Measurements from ENCODE around the gene MTIF3. TPM values are rescaled to one million over a fixed set of nuclear protein-coding genes. Genes with fewer than 3 reads are reported as not detected.

The MTIF3 gene
- total RNA-seq, 1 experiment from 2014 or later, result 20.7 TPM

DNA sequence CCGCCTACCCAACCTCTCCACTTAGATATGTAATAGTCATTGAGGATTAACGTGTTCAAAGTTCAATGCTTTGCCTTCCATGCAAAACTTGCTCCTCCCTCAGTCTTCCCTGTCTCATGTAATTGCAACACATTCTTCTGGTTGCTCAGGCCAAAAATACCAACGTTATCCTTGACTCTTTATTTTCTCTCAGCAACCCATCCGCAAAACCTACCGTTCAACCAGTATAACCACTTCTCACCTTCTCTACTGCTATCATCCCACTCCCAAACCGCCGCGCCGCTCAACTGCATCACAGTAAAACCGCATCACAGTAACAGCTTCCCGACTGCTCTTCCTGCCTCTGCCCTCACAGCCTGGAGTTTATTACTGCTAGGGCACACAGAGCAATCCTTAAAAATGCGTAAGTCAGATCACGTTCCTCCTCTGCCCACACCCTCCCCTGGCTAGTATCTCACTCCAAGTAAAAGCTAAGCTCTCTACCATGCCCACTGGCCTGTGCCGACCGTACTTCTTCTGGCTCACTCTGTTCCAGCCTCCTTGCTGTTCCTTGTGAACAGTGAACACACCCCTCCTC is 8.2 kb downstream of the MTIF3 start:
- CTCF ChIA-PET, result no interaction called here
- Histone ChIP-seq H3K36me3 (ENCODE audit: control insufficient read depth, insufficient read depth, low read length) (no peaks in the 10 kb centered on the region), H3K27ac (ENCODE audit: low read length) (no peak overlapping the region), H3K9me3 (ENCODE audit: control insufficient read depth, insufficient read depth, low read depth, low read length) (no peaks in the 10 kb centered on the region), H3K27me3 (ENCODE audit: control insufficient read depth, insufficient read depth, low read length) (no peaks in the 10 kb centered on the region), H3K4me1 (ENCODE audit: control insufficient read depth, insufficient read depth, low read length) (no peaks in the 10 kb centered on the region), H3K4me3 (ENCODE audit: low read depth in 2 of 2, low read length in 2 of 2) (no peak overlapping the region)
- intact Hi-C loops (cut with micrococcal nuclease; ENCODE audit: unreplicated experiment), result no loop called here
- no peak for TF ChIP-seq TCF7L2 (IDR thresholded peaks at IDR 0.05; ENCODE audit: low read depth, low read length)
- TF ChIP-seq POLR2AphosphoS5 (IDR thresholded peaks at IDR 0.05; ENCODE audit: low read depth, low read length), result no peak
- TF ChIP-seq, protein P1, sequence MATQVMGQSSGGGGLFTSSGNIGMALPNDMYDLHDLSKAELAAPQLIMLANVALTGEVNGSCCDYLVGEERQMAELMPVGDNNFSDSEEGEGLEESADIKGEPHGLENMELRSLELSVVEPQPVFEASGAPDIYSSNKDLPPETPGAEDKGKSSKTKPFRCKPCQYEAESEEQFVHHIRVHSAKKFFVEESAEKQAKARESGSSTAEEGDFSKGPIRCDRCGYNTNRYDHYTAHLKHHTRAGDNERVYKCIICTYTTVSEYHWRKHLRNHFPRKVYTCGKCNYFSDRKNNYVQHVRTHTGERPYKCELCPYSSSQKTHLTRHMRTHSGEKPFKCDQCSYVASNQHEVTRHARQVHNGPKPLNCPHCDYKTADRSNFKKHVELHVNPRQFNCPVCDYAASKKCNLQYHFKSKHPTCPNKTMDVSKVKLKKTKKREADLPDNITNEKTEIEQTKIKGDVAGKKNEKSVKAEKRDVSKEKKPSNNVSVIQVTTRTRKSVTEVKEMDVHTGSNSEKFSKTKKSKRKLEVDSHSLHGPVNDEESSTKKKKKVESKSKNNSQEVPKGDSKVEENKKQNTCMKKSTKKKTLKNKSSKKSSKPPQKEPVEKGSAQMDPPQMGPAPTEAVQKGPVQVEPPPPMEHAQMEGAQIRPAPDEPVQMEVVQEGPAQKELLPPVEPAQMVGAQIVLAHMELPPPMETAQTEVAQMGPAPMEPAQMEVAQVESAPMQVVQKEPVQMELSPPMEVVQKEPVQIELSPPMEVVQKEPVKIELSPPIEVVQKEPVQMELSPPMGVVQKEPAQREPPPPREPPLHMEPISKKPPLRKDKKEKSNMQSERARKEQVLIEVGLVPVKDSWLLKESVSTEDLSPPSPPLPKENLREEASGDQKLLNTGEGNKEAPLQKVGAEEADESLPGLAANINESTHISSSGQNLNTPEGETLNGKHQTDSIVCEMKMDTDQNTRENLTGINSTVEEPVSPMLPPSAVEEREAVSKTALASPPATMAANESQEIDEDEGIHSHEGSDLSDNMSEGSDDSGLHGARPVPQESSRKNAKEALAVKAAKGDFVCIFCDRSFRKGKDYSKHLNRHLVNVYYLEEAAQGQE (IDR thresholded peaks at IDR 0.05; ENCODE audit: insufficient read depth in 1 of 2, low read depth in 2 of 2, low read length in 1 of 2), result no peak
- TF ChIP-seq SIN3A (IDR thresholded peaks at IDR 0.05; ENCODE audit: borderline replicate concordance, insufficient read depth, low read depth, low read length), result no peak
- TF ChIP-seq, protein P2, sequence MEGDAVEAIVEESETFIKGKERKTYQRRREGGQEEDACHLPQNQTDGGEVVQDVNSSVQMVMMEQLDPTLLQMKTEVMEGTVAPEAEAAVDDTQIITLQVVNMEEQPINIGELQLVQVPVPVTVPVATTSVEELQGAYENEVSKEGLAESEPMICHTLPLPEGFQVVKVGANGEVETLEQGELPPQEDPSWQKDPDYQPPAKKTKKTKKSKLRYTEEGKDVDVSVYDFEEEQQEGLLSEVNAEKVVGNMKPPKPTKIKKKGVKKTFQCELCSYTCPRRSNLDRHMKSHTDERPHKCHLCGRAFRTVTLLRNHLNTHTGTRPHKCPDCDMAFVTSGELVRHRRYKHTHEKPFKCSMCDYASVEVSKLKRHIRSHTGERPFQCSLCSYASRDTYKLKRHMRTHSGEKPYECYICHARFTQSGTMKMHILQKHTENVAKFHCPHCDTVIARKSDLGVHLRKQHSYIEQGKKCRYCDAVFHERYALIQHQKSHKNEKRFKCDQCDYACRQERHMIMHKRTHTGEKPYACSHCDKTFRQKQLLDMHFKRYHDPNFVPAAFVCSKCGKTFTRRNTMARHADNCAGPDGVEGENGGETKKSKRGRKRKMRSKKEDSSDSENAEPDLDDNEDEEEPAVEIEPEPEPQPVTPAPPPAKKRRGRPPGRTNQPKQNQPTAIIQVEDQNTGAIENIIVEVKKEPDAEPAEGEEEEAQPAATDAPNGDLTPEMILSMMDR (IDR thresholded peaks at IDR 0.05), result no peak
- no peak for DNase-seq (ENCODE audit: low read depth, low spot score)
- POLR2A ChIA-PET, result no interaction called here
- in situ Hi-C loops (cut with HindIII; ENCODE audit: low pct_unique_long_range_greater_than_20kb, low sequenced_read_pairs), result no loop called here
- no TSS peak for BruUV-seq (replicated peaks)
- ATAC-seq, result no peak

DNA sequence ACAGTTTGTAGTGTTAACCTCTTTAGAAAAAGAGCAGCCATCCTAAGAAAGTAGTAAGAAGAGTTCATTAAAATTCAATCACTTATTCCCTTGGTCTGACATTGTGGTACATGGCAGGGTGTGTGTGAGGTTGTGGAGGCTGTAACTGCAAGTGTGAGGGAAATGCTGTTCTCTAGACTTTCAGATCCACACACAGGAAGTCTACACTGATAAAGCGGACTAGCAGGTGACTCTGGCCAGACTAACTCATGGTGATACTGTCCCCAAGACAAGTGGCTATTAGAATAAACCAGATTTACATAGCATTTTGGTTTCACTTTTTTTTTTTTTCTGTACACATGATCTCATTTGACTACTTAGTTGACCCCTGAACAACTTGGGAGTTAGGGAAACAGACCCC is 10.0 kb downstream of the MTIF3 start:
- H3K27me3 ChIP-seq (ENCODE audit: control insufficient read depth, insufficient read depth, low read length), result no peaks in the 10 kb centered on the region
- in situ Hi-C loops (cut with HindIII; ENCODE audit: low pct_unique_long_range_greater_than_20kb, low sequenced_read_pairs) (no loop called here), intact Hi-C loops (cut with micrococcal nuclease; ENCODE audit: unreplicated experiment) (no loop called here)
- ChIA-PET CTCF (no interaction called here), POLR2A (no interaction called here)
- TF ChIP-seq, protein P1 (IDR thresholded peaks at IDR 0.05; ENCODE audit: insufficient read depth in 1 of 2, low read depth in 2 of 2, low read length in 1 of 2), result no peak
- TF ChIP-seq POLR2AphosphoS5 (IDR thresholded peaks at IDR 0.05; ENCODE audit: low read depth, low read length), result no peak
- TF ChIP-seq TCF7L2 (IDR thresholded peaks at IDR 0.05; ENCODE audit: low read depth, low read length), result no peak
- TF ChIP-seq SIN3A (IDR thresholded peaks at IDR 0.05; ENCODE audit: borderline replicate concordance, insufficient read depth, low read depth, low read length), result no peak
- no peak overlapping the region for H3K4me3 ChIP-seq (ENCODE audit: low read depth in 2 of 2, low read length in 2 of 2)
- BruUV-seq (replicated peaks), result no TSS peak
- no peaks in the 10 kb centered on the region for H3K9me3 ChIP-seq (ENCODE audit: control insufficient read depth, insufficient read depth, low read depth, low read length)
- H3K36me3 ChIP-seq (ENCODE audit: control insufficient read depth, insufficient read depth, low read length), result peaks cover 2% of the 10 kb centered on the region; the same call in 1 of the 2 replicates
- no peaks in the 10 kb centered on the region for H3K4me1 ChIP-seq (ENCODE audit: control insufficient read depth, insufficient read depth, low read length)
- DNase-seq (ENCODE audit: low read depth, low spot score) (no peak), ATAC-seq (no peak)
- no peak overlapping the region for H3K27ac ChIP-seq (ENCODE audit: low read length)

All from Panc1 (cell line).